HG03175 (cell line): Measurements from ENCODE around the gene ZIK1.

ENCODE experiments used
- ATAC-seq: cut with Tn5 transposase; IDR thresholded peaks from one replicate; pipeline ENCODE4 v1.9.1; 2021; ENCODE audit warnings: mild to moderate bottlenecking, moderate library complexity; ENCODE audit not compliant: unreplicated experiment

Gene ZIK1

DNA sequence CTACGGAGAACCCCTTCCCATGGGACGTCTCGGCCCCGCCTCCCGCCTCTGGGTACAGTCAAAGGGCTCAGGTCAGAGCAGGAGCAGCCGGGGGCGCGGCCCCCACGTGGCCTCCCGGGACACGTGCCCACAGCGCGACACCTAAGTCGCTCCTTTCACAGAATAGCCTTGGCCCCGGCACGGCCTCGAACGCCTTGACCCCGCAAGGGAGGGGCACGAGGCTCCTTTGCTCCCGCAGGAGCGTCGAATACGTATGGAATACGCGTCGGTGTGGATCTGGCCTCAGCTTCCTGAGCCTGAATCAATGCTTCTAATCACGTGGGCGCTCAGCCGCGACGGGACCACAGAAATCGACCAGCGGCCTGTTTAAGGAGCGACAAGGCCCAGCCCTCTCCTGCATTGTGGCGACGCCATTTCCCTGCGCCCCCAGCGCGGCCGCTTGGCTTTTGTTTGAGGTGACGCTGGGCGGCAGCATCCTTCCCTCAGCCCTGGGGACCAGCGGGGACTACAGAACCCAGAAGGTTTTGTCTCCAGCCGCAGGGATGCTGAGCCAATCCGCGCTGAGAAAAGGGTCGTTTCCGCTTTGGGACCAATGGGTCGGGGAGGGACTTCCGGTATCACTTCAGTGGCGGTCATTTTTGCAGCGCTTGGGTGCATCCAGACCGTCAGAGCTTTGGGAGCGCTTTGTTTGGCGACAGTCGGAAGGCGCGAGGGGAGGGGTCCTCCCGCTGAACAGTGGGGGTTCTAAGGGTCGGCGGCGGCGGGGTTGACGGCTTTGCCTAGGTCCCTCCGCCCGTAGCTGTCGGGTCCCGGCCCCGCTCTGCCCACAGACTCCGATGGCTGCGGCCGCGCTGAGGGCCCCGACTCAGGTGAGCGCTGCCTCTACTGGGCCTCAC lies at the start of gene ZIK1:
Gene ZIK1 (plus strand): TSS at position 625 of the 896 bp plus-strand sequence. CDS start 212 bp downstream, at position 837.
- ATAC-seq: peak; percentile 85

DNA sequence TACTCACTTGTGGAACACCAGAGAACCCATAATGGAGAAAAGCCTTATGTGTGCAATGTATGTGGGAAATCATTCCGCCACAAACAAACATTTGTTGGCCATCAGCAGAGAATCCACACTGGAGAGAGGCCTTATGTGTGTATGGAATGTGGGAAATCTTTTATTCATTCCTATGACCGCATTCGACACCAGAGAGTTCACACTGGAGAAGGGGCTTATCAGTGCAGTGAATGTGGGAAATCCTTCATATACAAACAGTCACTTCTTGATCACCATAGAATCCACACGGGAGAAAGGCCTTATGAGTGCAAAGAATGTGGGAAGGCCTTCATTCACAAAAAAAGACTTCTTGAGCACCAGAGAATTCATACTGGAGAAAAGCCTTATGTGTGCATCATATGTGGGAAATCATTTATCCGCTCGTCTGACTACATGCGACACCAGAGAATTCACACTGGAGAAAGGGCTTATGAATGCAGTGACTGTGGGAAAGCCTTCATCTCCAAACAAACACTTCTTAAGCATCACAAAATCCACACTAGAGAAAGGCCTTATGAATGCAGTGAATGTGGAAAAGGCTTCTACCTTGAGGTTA lies 45.9 kb upstream of the ZIK1 start:
- no peak for ATAC-seq

DNA sequence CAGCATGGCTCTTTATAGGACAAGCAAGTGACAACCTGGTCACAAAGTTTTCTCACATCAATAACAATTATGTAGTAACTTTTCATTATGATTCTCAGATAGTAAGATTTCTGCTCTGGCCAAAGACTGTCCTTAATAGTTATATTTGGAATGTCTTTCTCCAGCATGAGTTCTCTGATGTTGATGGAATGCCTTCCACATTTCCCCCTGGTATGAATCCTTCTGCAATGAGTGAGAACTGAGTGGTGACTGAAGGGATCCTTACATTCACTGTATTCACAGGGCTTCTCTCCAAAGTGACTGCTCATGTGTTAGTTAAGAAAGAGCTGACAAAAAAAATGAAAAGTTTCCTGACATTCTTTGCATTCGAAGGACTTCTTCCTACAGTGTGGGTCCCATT lies 37.4 kb upstream of the ZIK1 start:
- ATAC-seq: no peak

DNA sequence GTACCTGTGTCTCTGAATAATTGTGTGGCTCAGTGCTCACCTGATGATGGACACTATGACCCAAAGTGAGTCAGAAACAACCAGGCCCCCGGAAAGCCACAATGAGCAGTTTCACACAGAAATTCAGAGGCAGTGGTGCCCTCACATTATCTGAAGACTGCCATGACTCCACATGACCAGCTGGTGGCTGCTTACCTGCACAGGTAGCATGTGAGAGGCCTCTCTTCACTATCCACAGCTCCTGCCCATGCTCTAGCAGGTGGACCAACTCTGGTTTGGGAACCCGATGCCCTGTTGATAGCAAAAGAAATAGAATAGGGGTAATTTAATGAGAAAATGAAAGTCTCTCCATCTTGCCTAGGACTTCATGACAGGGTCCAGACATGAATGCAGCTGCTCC lies 31.5 kb upstream of the ZIK1 start:
- ATAC-seq: no peak

DNA sequence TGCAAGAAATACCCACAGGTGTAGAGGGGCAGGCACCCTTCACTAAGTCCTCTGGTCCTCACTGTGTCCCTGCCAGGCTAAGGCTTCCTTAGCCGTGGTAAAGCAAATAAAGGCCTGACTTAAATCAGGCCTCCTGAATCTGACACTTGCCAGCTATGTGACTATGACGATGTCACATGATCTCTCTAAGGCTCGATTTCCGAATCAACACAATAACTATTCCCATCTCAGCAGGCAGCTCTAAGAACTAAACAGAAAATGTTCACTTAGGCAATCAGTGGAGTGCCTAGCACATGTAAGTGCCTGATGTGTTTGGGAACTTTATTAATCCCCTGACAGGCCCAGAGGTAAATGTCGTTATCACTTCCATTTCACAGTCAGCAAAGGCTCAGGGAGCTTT lies 26.3 kb upstream of the ZIK1 start:
- no peak for ATAC-seq

DNA sequence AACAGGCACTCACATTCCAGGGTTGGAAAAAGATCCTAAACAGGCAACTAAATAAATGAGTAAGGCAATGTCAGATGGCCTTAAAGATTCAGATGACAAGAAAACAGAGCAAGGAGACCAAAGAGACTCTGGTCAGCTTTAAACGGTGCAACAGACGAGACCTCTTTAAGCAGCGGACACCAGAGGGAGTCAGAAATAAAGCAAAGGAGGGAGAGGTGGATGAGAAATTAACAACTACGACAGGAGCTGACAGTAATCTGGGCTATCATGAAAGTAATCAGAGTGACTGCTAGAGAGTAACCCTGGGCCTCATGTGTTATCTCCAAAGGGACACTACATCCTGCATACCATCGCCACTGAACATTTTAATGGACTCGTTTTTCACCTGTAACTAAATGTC lies 25.4 kb upstream of the ZIK1 start:
- ATAC-seq: no peak

DNA sequence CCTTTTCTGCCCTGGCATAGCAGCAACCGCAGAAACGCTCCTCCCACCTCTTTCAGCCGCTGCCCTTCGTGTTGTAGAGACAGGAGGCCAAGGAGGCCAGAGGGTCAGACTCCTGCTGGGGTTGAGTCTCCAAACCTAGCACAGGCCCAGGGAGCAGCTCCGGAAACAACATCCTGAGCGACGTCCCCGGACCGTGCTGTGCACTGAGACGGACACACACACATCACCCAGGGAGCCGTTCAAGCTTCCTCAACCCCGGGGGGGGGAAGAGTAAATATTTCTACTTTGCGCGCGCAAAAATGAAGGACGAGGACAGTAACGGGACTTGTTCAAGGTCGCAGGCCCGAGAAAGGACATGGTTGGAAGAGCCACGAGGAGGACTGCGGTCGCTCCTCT lies 24.9 kb upstream of the ZIK1 start:
- peak; percentile 11 for ATAC-seq

DNA sequence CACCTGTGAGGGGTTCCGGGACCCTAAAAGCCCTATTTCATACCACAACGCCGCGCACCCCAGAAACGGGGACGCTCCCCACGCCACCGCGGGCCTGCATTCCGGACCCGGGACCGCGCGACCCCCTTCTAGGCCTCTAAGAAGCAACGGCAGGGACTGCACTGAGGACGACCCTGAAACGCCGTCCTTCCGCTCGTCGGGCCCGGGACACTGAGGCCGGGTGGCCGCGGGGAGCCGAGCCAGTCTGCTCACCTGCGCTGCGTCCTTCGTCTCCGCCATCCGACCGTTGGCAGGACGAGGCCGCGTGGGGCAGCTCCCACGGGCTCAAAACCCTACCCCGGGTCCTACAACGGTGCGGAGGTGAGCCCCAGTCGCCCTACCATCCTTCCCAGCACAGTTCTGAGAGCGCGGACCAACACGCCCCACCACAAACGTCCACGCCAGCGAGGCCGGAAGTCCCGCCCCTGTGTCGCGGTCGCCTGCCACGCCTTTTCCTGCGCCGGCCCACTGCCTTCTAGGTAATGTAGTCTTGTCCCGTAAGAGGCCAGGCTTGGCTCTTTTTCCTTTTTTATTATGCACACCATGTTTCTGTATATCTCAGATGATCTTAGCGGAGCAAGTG lies 24.4 kb upstream of the ZIK1 start, which contains the start of gene ZNF550:
Gene ZNF550 (minus strand): TSS at position 460 of the 622 bp plus-strand sequence. CDS start 181 bp downstream, at position 279.
- peak; percentile 99 for ATAC-seq

DNA sequence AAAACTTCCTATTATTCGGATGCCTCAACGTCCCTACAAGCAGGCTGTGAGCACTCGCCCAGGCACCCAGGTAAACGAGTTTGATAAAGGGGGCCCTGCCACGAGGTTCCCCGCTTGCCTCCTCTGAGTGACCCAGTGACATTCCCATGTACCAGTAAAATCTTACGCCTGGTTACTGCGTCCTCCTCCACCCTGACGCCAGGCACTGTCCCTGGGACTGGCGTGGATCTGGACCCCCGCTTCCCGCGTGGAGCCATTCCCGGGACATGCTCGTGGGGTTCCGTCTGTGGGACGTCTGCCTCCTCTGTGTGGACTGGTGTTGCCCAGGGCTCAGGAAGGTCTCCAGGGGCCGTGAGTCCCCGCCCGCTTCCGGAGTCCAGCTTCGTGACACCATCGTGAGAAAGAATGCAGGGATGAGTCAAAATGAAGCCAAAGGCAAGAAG lies 23.9 kb upstream of the ZIK1 start:
- ATAC-seq: peak; percentile 21

DNA sequence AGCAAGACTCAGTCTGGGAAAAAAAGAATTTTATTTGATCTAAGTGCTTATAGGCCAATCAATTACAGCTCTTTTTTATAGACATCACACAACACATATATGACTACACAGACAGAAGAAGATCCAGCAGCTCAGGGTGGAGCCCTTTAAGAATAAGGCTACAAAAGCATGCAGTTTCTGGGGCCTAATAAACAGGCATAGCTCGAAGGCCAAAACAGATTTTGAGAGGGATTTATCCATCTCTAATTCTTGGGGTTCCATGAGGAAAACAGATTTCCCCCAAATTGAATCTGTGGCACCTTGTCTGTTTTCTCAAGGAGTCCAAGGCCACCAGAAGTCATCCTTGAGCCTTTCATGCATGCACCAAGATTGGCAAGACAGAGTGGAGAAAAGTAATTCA lies 20.4 kb upstream of the ZIK1 start:
- no peak for ATAC-seq

DNA sequence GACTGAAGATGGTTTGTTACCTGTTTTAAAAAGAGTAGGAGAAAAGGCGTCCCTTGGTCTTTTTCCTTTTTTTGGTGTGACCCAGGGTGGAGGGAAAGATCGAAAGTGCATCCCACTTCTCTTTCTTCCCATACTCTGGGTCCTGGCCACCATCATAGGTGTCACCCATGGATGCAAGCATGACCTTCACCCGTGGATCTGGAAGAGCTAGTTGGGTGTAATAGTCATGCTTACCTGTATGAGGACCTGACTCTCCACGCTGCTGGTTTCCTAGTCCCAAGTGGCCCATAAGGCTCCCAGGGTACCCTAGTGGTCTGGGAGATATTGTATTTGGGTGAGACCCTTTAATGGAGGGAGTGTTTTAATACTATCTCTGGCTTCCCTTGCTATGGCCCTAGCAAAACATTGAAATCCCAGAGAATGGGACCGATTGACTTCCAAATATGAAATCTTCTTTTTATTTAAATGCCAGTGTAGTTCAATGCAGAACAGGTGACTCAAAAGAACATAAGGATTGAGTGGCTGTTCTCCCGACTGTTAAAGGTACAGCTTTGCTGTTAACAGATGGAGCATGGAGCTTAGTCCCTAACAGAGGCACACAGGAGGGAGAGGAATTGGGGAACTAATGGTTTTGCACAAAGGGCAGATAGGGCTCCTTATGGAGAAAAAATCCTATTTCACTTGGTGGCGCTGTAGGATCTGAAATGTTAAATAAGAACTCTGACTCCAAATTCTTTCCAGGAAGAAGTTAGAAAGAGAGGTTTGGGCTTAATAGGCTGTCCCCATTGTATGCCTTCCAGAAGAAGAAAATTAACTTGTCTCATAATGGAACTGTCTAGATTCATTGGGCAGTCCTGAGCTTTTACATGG lies 17.3 kb upstream of the ZIK1 start:
- ATAC-seq: no peak

DNA sequence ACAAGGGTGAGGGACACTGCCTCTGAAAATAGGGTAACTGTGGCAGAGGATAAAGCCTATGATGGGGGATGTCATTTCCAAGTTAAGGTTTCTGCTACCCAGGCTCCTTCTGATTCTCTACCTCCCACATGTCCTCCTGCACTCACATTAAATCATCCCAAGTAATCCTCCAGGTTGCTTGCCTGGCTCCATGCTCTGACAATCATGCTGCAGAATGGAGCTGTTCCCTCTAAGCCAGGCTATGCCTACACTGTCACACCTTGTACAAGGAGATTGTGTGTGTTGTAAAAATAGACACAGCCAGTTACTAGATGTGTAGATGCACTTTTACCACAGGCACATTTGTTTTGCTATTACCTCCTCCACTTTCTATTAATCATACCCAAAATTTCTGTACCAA lies 13.2 kb upstream of the ZIK1 start:
- no peak for ATAC-seq

DNA sequence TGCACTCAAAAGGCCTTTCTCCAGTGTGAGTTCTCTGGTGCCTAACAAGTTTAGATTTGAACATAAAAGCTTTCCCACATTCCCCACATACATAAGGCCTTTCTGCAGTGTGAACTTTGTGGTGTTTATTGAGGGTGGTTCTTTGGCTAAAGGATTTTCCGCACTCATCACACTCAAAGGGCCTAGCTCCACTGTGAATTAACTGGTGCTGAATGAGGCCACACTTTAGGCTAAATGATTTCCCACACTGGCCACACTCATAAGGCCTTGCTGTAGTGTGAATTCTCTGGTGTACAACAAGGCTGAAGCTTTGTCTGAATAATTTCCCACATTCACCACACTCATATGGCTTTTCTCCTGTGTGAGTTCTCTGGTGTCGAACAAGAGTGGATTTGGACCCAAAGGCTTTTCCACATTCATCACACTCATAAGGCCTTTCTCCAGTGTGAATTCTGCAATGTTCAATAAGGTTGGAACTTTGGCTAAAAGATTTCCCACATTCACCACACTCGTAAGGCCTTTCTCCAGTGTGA lies 11.5 kb upstream of the ZIK1 start:
- ATAC-seq: no peak

DNA sequence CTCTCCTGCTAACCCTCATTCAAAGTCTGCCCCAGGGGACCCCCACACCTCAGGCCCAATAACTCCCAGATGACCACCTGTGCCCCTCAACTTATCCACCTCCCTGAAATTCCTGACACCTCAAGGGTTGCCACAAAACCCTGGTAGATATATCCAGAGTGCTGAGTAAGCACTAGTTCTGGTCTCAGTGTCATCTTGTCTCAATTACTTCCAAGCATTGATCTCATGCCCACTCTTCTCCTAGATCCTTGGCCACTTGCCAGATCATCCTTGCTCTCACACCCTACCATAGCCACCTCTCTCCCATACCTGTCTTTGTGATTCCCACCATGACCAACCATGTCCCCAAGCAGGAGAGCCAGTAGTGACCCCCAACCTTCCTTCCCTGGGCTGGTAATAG lies 7.3 kb upstream of the ZIK1 start:
- no peak for ATAC-seq

DNA sequence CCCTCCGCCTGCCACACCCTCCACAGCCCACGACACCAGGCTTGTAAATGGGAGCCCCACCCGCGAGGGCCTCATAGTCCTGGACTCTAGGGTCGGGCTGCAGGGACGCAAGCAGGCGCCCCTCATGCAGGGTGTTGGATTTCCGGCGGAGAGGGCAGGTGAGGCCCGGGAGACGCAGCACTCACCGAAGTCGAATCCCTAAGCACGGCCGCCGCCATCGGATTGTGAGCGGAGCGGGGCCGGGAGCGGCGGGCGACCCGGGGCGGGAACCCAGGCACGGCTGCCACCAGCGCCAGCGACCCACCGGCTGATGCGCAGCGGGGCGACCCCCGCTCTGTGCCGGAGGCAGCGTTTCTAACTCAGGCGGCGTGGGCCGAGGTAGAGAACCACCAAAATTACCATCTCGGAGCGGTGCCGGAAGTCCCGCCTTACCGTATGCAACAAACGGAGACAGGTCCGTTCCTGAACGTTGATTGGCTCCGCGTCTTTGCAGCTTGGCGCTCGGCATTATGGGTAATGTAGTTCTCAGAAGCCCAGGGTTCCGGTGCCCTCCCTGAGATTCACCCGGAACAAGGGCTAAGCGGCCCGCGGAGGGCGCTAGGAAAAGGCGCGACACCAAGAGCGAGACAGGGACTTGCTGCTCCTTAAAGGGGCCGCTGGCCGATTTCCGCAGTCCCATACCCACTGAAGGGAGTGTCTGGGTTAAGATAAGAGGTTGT lies 5.3 kb upstream of the ZIK1 start, which contains the start of gene ZNF416:
Gene ZNF416 (minus strand): TSS at position 425 of the 719 bp plus-strand sequence. CDS start 207 bp downstream, at position 218.
- ATAC-seq: peak; percentile 94

DNA sequence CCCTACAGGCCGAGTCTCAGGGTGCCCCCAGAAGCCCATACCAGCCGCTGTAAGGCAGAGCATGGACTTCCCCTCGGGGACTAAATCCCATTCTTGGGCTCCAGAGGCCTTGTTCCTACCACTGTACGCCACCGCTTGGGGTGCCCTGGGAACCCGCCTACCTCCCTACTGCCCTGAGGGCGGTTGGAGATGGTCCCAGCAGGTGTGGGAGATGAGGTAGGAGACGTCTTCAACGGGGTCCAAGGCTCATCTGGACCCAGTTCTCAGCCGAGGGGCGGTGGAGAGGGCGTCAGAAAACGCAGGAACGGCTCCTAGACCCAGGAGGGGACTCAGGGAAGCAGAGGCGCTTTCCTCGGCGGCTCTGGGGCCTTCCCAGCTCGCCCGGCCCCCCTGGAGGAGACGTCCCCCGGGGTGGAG lies 833 bp upstream of the ZIK1 start:
- no peak for ATAC-seq

DNA sequence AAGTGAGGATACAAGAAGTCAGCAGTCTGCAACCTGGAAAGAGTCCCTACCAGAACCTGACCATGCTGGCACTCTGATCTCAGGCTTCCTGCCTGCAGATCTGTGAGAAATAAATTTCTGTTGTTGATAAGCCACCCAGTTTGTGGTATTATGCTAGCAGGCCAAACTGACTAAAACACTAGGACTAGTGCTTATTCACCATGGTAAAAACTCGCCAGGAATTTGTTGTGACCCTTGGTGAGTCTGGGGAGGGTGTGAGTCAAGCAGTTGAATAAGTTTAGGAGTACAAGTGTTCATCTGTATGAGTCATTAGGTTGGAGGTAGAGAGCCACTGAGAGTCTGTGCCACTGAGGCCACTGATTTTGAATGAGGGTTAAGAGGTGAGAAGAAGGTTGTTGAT lies 3.6 kb downstream of the ZIK1 start:
- no peak for ATAC-seq

DNA sequence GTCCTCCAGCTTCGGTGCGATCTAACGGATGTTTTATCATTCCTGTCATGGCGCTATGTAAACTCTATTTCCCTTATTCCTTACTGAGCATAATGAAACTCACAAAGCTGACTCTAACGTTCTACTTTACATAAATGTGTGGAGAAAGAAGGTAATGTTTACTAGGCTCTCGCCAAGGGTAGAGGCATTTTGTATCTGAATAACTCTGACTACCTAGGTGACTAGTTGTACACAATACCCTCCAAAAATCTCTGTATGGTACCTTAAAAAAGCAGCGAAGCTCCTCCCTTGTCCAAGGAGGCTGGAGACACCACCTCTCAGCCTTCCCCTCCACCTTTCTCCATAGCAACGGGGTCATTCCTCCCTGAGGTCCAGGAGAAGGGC lies 15.4 kb downstream of the ZIK1 start:
- no peak for ATAC-seq

DNA sequence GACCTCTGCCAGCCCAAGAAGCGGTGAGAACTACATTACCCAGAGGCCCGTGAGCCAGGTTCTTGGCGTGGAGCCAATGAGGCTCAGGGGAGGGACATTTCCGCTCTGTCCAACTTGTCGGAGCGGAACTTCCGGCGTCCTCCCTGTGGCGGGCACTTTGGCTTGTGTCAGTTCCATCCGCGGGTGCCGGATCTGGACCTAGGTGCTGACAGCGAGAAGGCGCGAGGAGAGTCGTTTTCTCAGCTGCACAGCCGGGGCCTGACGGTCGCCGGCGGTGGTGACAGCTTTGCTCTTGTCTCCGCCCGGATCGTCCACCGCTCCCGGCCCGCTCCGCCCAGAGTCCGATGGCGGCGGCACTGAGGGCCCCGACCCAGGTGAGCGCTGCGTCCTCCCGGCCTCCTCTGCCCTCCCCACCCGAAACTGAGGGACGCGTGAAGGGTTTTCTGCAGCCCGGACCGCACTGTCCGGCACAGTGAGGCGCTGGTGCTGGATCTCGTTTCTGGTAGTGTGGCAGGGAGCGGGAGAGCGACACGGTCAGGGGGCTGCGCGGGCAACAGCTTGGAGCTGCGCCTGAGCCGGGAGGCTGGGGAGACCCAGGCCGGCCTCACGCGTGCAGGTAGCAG lies 15.9 kb downstream of the ZIK1 start, which contains the start of gene ZNF530:
Gene ZNF530 (plus strand): TSS at position 125 of the 623 bp plus-strand sequence. CDS start 4,461 bp downstream, outside the sequence.
- peak; percentile 95 for ATAC-seq
